A673 (cell line): Measurements from ENCODE around the gene MDFI. TPM values are rescaled to one million over a fixed set of nuclear protein-coding genes. Genes with fewer than 3 reads are reported as not detected.

Source experiments
- BruUV-seq: library from RNA; stranded (reverse); fragments of 400-500 nt; replicated peaks from 2 replicates; lab custom pipeline; 2021; lab: Mats Ljungman, UMichigan
- CTCF ChIA-PET: fragments of 300-600 bp; sonication (Branson Sonifier 250); formaldehyde crosslinking; loops from one replicate; lab custom pipeline; 2022; ENCODE audit warnings: antibody characterized with exemption; lab: Charles Lee
- POLR2A ChIA-PET: fragments of 300-600 bp; sonication (Branson Sonifier 250); formaldehyde crosslinking; loops from one replicate; lab custom pipeline; 2022; ENCODE audit warnings: antibody characterized with exemption; ENCODE audit not compliant: low non-redundant PET; lab: Charles Lee
- DNase-seq: peaks from one replicate; pipeline ENCODE4 v3.0.0-alpha.2; 2015; ENCODE audit warnings: low spot score
- H3K27ac ChIP-seq: fragments of 200-600 bp; sonication (generic); 2 replicates; pipeline ENCODE4 v1.5.1; 2016; ENCODE audit warnings: mixed run types, low read depth, mild to moderate bottlenecking, mixed read lengths, antibody characterized with exemption, low read length; ENCODE audit not compliant: poor library complexity, severe bottlenecking
- H3K27me3 ChIP-seq: fragments of 200-600 bp; sonication (generic); replicated peaks from 2 replicates; pipeline ENCODE4 v1.6.1; 2017; ENCODE audit warnings: mixed run types, low read depth, mild to moderate bottlenecking, mixed read lengths, antibody characterized with exemption, low read length; ENCODE audit not compliant: insufficient read depth, poor library complexity
- H3K36me3 ChIP-seq: fragments of 200-600 bp; sonication (generic); 2 replicates; pipeline ENCODE4 v1.6.1; 2016; ENCODE audit warnings: mixed run types, mild to moderate bottlenecking, mixed read lengths, antibody characterized with exemption, low read length; ENCODE audit not compliant: insufficient read depth, poor library complexity, severe bottlenecking
- H3K4me1 ChIP-seq: fragments of 200-600 bp; sonication (generic); 2 replicates; pipeline ENCODE4 v1.6.1; 2017; ENCODE audit warnings: mixed run types, mild to moderate bottlenecking, mixed read lengths, antibody characterized with exemption, low read length; ENCODE audit not compliant: insufficient read depth, poor library complexity, severe bottlenecking
- H3K4me3 ChIP-seq: fragments of 200-600 bp; sonication (generic); 2 replicates; pipeline ENCODE4 v1.5.1; 2016; ENCODE audit warnings: low read depth, mixed run types, mild to moderate bottlenecking, mixed read lengths, low read length; ENCODE audit not compliant: poor library complexity, severe bottlenecking
- H3K9me3 ChIP-seq: fragments of 200-600 bp; sonication (generic); 2 replicates; pipeline ENCODE4 v1.6.1; 2016; ENCODE audit warnings: mixed run types, low read depth, mild to moderate bottlenecking, mixed read lengths, antibody characterized with exemption, low read length; ENCODE audit not compliant: poor library complexity, severe bottlenecking
- EZH2 ChIP-seq: fragments of 200-600 bp; sonication (generic); IDR thresholded peaks from 2 replicates; pipeline ENCODE4 v1.6.1; 2017; ENCODE audit warnings: borderline replicate concordance, low read depth, mild to moderate bottlenecking, mixed read lengths, antibody characterized with exemption, low read length; ENCODE audit not compliant: poor library complexity, severe bottlenecking
- intact Hi-C: fragments of 100-400 bp; cut with micrococcal nuclease; formaldehyde crosslinking; loops from one replicate; pipeline ENCODE4 v1.10.0; 2022; ENCODE audit not compliant: unreplicated experiment
- total RNA-seq: library from RNA; stranded (reverse); gene quantifications from 2 replicates; pipeline ENCODE4 v1.2.3, GENCODE V29; 2021
- TF ChIP-seq, protein P1 (sequence below): fragments of 300-800, 200-600 bp; sonication (generic); conservative IDR thresholded peaks from 2 replicates; pipeline ENCODE4 v1.5.1; 2017; ENCODE audit warnings: low read depth, mild to moderate bottlenecking, antibody characterized with exemption, low read length, moderate library complexity, mixed read lengths

Gene MDFI
- total RNA-seq, 1 experiment from 2014 or later = 342 TPM

DNA sequence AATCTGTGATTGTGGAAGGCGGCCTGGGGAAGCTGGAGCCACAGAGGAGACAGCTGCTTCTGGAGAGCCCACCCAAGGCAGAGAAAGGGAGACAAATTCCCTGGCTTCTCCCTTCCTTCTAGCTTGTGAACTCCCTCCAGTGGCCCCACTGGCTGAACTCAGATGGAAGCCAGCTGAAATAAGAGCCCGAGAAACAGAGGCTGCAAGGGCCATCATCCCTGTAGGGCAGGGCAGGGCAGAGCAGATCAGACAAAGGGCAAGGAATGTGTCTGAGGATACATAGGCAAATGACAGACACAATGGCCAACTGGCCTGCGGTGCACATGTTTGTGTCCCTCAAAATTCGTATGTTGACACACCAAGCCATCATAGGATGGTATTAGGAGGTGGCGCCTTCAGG, 25.3 kb downstream of the MDFI start:
- TF ChIP-seq EZH2 = no peak
- TF ChIP-seq, protein P1, sequence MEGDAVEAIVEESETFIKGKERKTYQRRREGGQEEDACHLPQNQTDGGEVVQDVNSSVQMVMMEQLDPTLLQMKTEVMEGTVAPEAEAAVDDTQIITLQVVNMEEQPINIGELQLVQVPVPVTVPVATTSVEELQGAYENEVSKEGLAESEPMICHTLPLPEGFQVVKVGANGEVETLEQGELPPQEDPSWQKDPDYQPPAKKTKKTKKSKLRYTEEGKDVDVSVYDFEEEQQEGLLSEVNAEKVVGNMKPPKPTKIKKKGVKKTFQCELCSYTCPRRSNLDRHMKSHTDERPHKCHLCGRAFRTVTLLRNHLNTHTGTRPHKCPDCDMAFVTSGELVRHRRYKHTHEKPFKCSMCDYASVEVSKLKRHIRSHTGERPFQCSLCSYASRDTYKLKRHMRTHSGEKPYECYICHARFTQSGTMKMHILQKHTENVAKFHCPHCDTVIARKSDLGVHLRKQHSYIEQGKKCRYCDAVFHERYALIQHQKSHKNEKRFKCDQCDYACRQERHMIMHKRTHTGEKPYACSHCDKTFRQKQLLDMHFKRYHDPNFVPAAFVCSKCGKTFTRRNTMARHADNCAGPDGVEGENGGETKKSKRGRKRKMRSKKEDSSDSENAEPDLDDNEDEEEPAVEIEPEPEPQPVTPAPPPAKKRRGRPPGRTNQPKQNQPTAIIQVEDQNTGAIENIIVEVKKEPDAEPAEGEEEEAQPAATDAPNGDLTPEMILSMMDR = no peak
- ChIA-PET POLR2A (no interaction called here), CTCF (no interaction called here)
- Histone ChIP-seq H3K36me3 (no peaks in the 10 kb centered on the region), H3K9me3 (no peaks in the 10 kb centered on the region), H3K27ac (no peak overlapping the region), H3K4me3 (no peak overlapping the region), H3K27me3 (no peaks in the 10 kb centered on the region), H3K4me1 (no peaks in the 10 kb centered on the region)
- intact Hi-C loops = no loop called here
- BruUV-seq = no TSS peak
- DNase-seq = no peak

GRCh38 chr6:41664271-41664670, 26.0 kb downstream of the MDFI start:
- H3K27me3 ChIP-seq = no peaks in the 10 kb centered on the region
- intact Hi-C loops = no loop called here
- no peaks in the 10 kb centered on the region for H3K4me1 ChIP-seq
- no peak overlapping the region for H3K27ac ChIP-seq
- DNase-seq = no peak
- no TSS peak for BruUV-seq
- CTCF ChIA-PET = no interaction called here
- TF ChIP-seq, protein P1 = no peak
- TF ChIP-seq EZH2 = no peak
- no peaks in the 10 kb centered on the region for H3K36me3 ChIP-seq
- no peaks in the 10 kb centered on the region for H3K9me3 ChIP-seq
- no peak overlapping the region for H3K4me3 ChIP-seq
- POLR2A ChIA-PET = interaction anchor here (0.7 kb wide), 1 partner anchor 56 kb away, joined by 3 read pairs; no protein-coding TSS in a partner anchor

DNA sequence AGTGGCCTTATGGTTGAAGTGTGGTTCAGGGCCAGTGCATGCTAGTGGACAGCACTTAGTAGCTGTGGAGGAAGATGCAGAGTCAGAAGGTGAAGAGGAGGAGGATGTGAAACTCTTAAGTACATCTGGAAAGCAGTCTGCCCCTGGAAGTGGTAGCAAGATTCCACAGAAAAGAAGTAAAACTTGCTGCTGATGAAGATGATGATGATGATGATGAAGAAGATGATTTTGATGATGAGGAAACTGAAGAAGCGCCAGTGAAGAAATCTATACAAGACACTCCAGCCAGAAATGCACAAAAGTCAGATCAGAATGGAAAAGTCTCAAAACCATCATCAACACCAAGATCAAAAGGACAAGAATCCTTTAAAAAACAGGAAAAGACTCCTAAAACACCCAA, 28.9 kb downstream of the MDFI start:
- intact Hi-C loops = no loop called here
- Histone ChIP-seq H3K27me3 (no peaks in the 10 kb centered on the region), H3K36me3 (no peaks in the 10 kb centered on the region), H3K9me3 (no peaks in the 10 kb centered on the region), H3K4me3 (no peak overlapping the region), H3K27ac (no peak overlapping the region), H3K4me1 (no peaks in the 10 kb centered on the region)
- ChIA-PET CTCF (no interaction called here), POLR2A (no interaction called here)
- no TSS peak for BruUV-seq
- TF ChIP-seq EZH2 = no peak
- TF ChIP-seq, protein P1 = no peak
- DNase-seq = no peak
